T-cell (primary cell): ENCODE data around the gene OR5AN1. TPM values are rescaled to one million over a fixed set of nuclear protein-coding genes. Genes with fewer than 3 reads are reported as not detected.
A peak's percentile ranks its signal among the peaks of the same experiment; 100 is the strongest.
"Not testable (repeated sequence)": the region's sequence is repeated elsewhere in the genome, so short reads cannot be mapped to it uniquely, and the experiment has no call there.

ENCODE experiments used
- ATAC-seq, 4 experiments: fragments of 200-7000 bp in 3 of 4; fragments of 150-1000 bp in 1 of 4; cut with Tn5 transposase; replicated peaks in 1 of 4; 1 replicate in 3 of 4; 2 replicates in 1 of 4; pipeline ENCODE4 v1.10.0; 2021; ENCODE audit warnings: moderate library complexity in 3 of 4, mild to moderate bottlenecking in 2 of 4, moderate number of reproducible peaks in 1 of 4
- CTCF ChIA-PET, 2 donors: fragments of 300-600 bp; sonication (Branson Sonifier 250); formaldehyde crosslinking; loops; one replicate each; lab custom pipeline; 2022; ENCODE audit warnings: antibody characterized with exemption in 2 of 2; lab: Charles Lee
- POLR2A ChIA-PET, 2 donors: fragments of 300-600 bp; sonication (Branson Sonifier 250); formaldehyde crosslinking; loops; one replicate each; lab custom pipeline; 2022; ENCODE audit warnings: antibody characterized with exemption in 2 of 2; lab: Charles Lee
- DNase-seq, 35 experiments: peaks; one replicate each; pipeline versions ENCODE4 v3.0.0 to v3.0.0-alpha.2; 2013 to 2023
- H3K27ac ChIP-seq: one replicate; pipeline ENCODE4 v1.5.1; 2013; ENCODE audit warnings: low read length
- H3K27me3 ChIP-seq, 2 experiments: replicated peaks in 1 of 2; 1 replicate in 1 of 2; 2 replicates in 1 of 2; pipeline versions ENCODE4 v1.6.1 to v1.7.0; 2013; ENCODE audit warnings: low read length in 1 of 2, mixed read lengths in 1 of 2; ENCODE audit not compliant: control insufficient read depth in 2 of 2, insufficient read depth in 2 of 2; ENCODE audit errors: extremely low read depth in 1 of 2
- H3K36me3 ChIP-seq, 2 donors: 1 replicate in 1 of 2; 2 replicates in 1 of 2; pipeline versions ENCODE4 v1.6.1 to v1.7.0; 2013; ENCODE audit warnings: low read length in 1 of 2; ENCODE audit not compliant: control insufficient read depth in 2 of 2, insufficient read depth in 1 of 2; ENCODE audit errors: extremely low read depth in 1 of 2
- H3K4me1 ChIP-seq, 2 experiments: 1 replicate in 1 of 2; 2 replicates in 1 of 2; pipeline versions ENCODE4 v1.6.1 to v1.7.0; 2013; ENCODE audit warnings: low read length in 2 of 2, mixed read lengths in 1 of 2; ENCODE audit not compliant: insufficient read depth in 2 of 2, control insufficient read depth in 1 of 2; ENCODE audit errors: extremely low read depth in 1 of 2
- H3K4me3 ChIP-seq, 2 donors: 1 replicate in 1 of 2; 2 replicates in 1 of 2; pipeline versions ENCODE4 v1.5.1 to v1.7.0; 2013; ENCODE audit warnings: mild to moderate bottlenecking in 2 of 2, low read length in 1 of 2, moderate library complexity in 1 of 2; ENCODE audit not compliant: control insufficient read depth in 1 of 2; ENCODE audit errors: extremely low read depth in 1 of 2
- H3K9me3 ChIP-seq: 2 replicates; pipeline ENCODE4 v1.7.0; 2013
- H3K27ac Mint-ChIP-seq, 2 donors: one replicate each; pipeline ENCODE4 v1.8.0; 2020 to 2021; ENCODE audit warnings: mild to moderate bottlenecking in 2 of 2, mixed read lengths in 2 of 2
- H3K27me3 Mint-ChIP-seq, 2 donors: one replicate each; pipeline ENCODE4 v1.8.0; 2021 to 2022; ENCODE audit warnings: mixed read lengths in 2 of 2
- H3K36me3 Mint-ChIP-seq: one replicate; pipeline ENCODE4 v1.8.0; 2021; ENCODE audit warnings: mixed read lengths
- H3K4me1 Mint-ChIP-seq, 3 donors: one replicate each; pipeline ENCODE4 v1.8.0; 2020 to 2022; ENCODE audit warnings: mixed read lengths in 3 of 3, mild to moderate bottlenecking in 1 of 3
- H3K4me3 Mint-ChIP-seq, 3 donors: one replicate each; pipeline ENCODE4 v1.8.0; 2020 to 2022; ENCODE audit warnings: mild to moderate bottlenecking in 3 of 3, mixed read lengths in 3 of 3, moderate library complexity in 3 of 3
- H3K9me3 Mint-ChIP-seq, 3 donors: one replicate each; pipeline ENCODE4 v1.8.0; 2020 to 2022; ENCODE audit warnings: mixed read lengths in 3 of 3
- WGBS: methylation state at CpG from one replicate; pipeline ENCODE4 v1.1.5; 2013; ENCODE audit warnings: missing lambda C conversion rate; ENCODE audit not compliant: insufficient coverage; 5-methylcytosine and 5-hydroxymethylcytosine counted together
- total RNA-seq, 35 experiments: library from RNA in 6 of 35; stranded (reverse) in 6 of 35; fragments of 120-200 nt in 1 of 35; gene quantifications; one replicate each; pipeline versions ENCODE4 v1.2.1 to v1.2.4 and lab custom pipeline; 2013 to 2026

Gene OR5AN1
- total RNA-seq, 5 donors from 2014 or later (not counting 1 experiment from before 2014, with no cell fraction given), result not detected

GRCh38 chr11:59358020-59358419, 675 bp upstream of the OR5AN1 start:
- ChIA-PET POLR2A (no interaction called here), CTCF (no interaction called here)
- H3K27ac ChIP-seq, result no peak overlapping the region
- H3K27ac Mint-ChIP-seq, result no peak overlapping the region
- H3K36me3 ChIP-seq, result no peaks in the 10 kb centered on the region
- H3K9me3 ChIP-seq, result no peaks in the 10 kb centered on the region
- H3K4me1 ChIP-seq, result no peaks in the 10 kb centered on the region
- H3K9me3 Mint-ChIP-seq, result peaks cover 3 to 10% (median 6%) of the 10 kb centered on the region in 3 donors
- H3K4me3 Mint-ChIP-seq, result no peak overlapping the region
- peaks cover 13 to 28% of the 10 kb centered on the region in 2 donors for H3K27me3 Mint-ChIP-seq
- H3K4me3 ChIP-seq, result no peak overlapping the region
- peaks cover 0 to 18% of the 10 kb centered on the region in 2 experiments for H3K27me3 ChIP-seq
- no peak for DNase-seq
- no peaks in the 10 kb centered on the region for H3K4me1 Mint-ChIP-seq
- no peak for ATAC-seq
- H3K36me3 Mint-ChIP-seq, result no peaks in the 10 kb centered on the region

GRCh38 chr11:59365232-59366018, 6.7 kb downstream of the OR5AN1 start:
- ChIA-PET POLR2A (no interaction called here), CTCF (no interaction called here)
- no peaks in the 10 kb centered on the region for H3K4me1 Mint-ChIP-seq
- ATAC-seq (no peak), DNase-seq (no peak)
- no peak overlapping the region for H3K4me3 Mint-ChIP-seq
- H3K9me3 Mint-ChIP-seq, result peaks cover 0 to 18% (median 7%) of the 10 kb centered on the region in 3 donors
- H3K36me3 ChIP-seq, result no peaks in the 10 kb centered on the region
- H3K4me1 ChIP-seq, result no peaks in the 10 kb centered on the region
- peaks cover 0 to 8% of the 10 kb centered on the region in 2 experiments for H3K27me3 ChIP-seq
- no peak overlapping the region for H3K4me3 ChIP-seq
- H3K27ac Mint-ChIP-seq, result no peak overlapping the region
- peaks cover 16 to 23% of the 10 kb centered on the region in 2 donors for H3K27me3 Mint-ChIP-seq
- H3K27ac ChIP-seq, result no peak overlapping the region
- H3K9me3 ChIP-seq, result no peaks in the 10 kb centered on the region
- no peaks in the 10 kb centered on the region for H3K36me3 Mint-ChIP-seq

- H3K27ac ChIP-seq, result no peak overlapping the region
- H3K4me1 ChIP-seq, result no peaks in the 10 kb centered on the region
- CTCF ChIA-PET, result no interaction called here
- Mint-ChIP-seq H3K27me3 (peaks cover 28 to 36% of the 10 kb centered on the region in 2 donors), H3K9me3 (peaks cover 0 to 27% (median 16%) of the 10 kb centered on the region in 3 donors), H3K27ac (peak overlapping the region in 1 of 2 donors; percentile 29), H3K4me1 (no peaks in the 10 kb centered on the region), H3K4me3 (no peak overlapping the region), H3K36me3 (no peaks in the 10 kb centered on the region)
- no peak overlapping the region for H3K4me3 ChIP-seq
- H3K27me3 ChIP-seq, result peaks cover 0 to 8% of the 10 kb centered on the region in 2 experiments
- no peaks in the 10 kb centered on the region for H3K9me3 ChIP-seq
- H3K36me3 ChIP-seq, result no peaks in the 10 kb centered on the region
- DNase-seq (peak in 1 of 35 experiments; percentile 12), ATAC-seq (no peak)
- 47% methylated on average over 5 of the region's 8 CpGs for WGBS
- POLR2A ChIA-PET, result no interaction called here
These were observed 9.7 kb downstream of the OR5AN1 start for GRCh38 chr11:59368238-59369022.

GRCh38 chr11:59372324-59372723, 13.6 kb downstream of the OR5AN1 start:
- H3K9me3 ChIP-seq, H3K27ac Mint-ChIP-seq, POLR2A ChIA-PET, H3K4me1 ChIP-seq, CTCF ChIA-PET, H3K4me3 ChIP-seq, H3K27me3 ChIP-seq, H3K36me3 Mint-ChIP-seq, DNase-seq, H3K4me3 Mint-ChIP-seq, H3K4me1 Mint-ChIP-seq, H3K27ac ChIP-seq, ATAC-seq, H3K36me3 ChIP-seq: not testable (repeated sequence)
- 39% methylated on average over 3 of the region's 3 CpGs for whole genome bisulfite sequencing
- Mint-ChIP-seq H3K9me3 (peaks cover 0 to 27% (median 16%) of the 10 kb centered on the region in 3 donors), H3K27me3 (peaks cover 24 to 34% of the 10 kb centered on the region in 2 donors)

GRCh38 chr11:59380263-59381059, 21.8 kb downstream of the OR5AN1 start:
- Mint-ChIP-seq H3K4me1 (no peaks in the 10 kb centered on the region), H3K27me3 (peaks cover under 1 to 1% of the 10 kb centered on the region in 2 donors), H3K4me3 (no peak overlapping the region), H3K27ac (no peak overlapping the region), H3K9me3 (peaks cover 5 to 16% (median 13%) of the 10 kb centered on the region in 3 donors), H3K36me3 (no peaks in the 10 kb centered on the region)
- no peaks in the 10 kb centered on the region for H3K36me3 ChIP-seq
- H3K9me3 ChIP-seq, result no peaks in the 10 kb centered on the region
- H3K27me3 ChIP-seq, result no peaks in the 10 kb centered on the region
- no peak overlapping the region for H3K27ac ChIP-seq
- ChIA-PET POLR2A (no interaction called here), CTCF (no interaction called here)
- no peak overlapping the region for H3K4me3 ChIP-seq
- no peak for ATAC-seq
- H3K4me1 ChIP-seq, result no peaks in the 10 kb centered on the region
- no CpG with 5 or more reads among the region's 2 CpGs for WGBS
- DNase-seq, result no peak

- POLR2A ChIA-PET, result interaction anchor here in 1 of 2 donors (0.6 kb wide), 1 partner anchor 85 kb away, joined by 3 read pairs; no protein-coding TSS in a partner anchor
- H3K36me3 Mint-ChIP-seq, result no peaks in the 10 kb centered on the region
These were observed 35.5 kb downstream of the OR5AN1 start for GRCh38 chr11:59394186-59394585.

More at GRCh38 chr11:59394186-59394585, 35.5 kb downstream of the OR5AN1 start:
- H3K9me3 ChIP-seq, result no peaks in the 10 kb centered on the region
- no peak for ATAC-seq
- H3K27ac ChIP-seq, result no peak overlapping the region
- H3K4me3 Mint-ChIP-seq, result no peak overlapping the region
- no peaks in the 10 kb centered on the region for H3K27me3 ChIP-seq
- H3K36me3 ChIP-seq, result no peaks in the 10 kb centered on the region
- no peak for DNase-seq
- no peaks in the 10 kb centered on the region for H3K4me1 ChIP-seq
- no peak overlapping the region for H3K27ac Mint-ChIP-seq
- H3K4me3 ChIP-seq, result no peak overlapping the region
- peaks cover 16 to 19% of the 10 kb centered on the region in 2 donors for H3K27me3 Mint-ChIP-seq
- peaks cover 0 to 4% (median 0%) of the 10 kb centered on the region in 3 donors for H3K9me3 Mint-ChIP-seq
- CTCF ChIA-PET, result no interaction called here
- no peaks in the 10 kb centered on the region for H3K4me1 Mint-ChIP-seq
